ENCODE data around the gene TRAF7.
"Not testable (repeated sequence)": the region's sequence is repeated elsewhere in the genome, so short reads cannot be mapped to it uniquely, and the experiment has no call there.

- not testable (repeated sequence) for TF ChIP-seq ZNF384, PKNOX1 (IDR thresholded peaks at IDR 0.05)
These were observed 46.9 kb upstream of the TRAF7 start for GRCh38 chr16:2108446-2109270.

Measured in HEK293T (cell line).